Measurements from ENCODE around the gene NFKB1.

Gene NFKB1

DNA sequence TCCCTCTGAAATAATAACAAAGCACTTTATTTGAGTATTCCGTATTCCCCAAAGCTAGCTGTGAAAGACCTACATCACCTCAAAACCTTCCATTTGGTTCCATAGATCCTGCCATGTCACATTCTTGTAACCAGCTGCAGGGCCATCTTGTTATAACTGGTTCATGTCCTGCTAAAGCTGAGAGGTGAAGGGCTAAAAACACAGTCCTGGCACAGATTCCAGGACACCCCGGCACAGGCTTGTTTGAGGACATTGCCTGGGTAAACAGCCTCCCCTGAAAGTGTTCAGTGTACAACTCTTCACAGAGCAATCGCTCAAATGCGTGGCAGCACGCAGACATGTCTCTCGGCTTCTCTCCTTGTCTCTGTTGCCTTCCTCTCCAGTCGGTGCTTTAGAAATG, 130.5 kb downstream of the NFKB1 start:
- no peak for FAIRE-seq

DNA sequence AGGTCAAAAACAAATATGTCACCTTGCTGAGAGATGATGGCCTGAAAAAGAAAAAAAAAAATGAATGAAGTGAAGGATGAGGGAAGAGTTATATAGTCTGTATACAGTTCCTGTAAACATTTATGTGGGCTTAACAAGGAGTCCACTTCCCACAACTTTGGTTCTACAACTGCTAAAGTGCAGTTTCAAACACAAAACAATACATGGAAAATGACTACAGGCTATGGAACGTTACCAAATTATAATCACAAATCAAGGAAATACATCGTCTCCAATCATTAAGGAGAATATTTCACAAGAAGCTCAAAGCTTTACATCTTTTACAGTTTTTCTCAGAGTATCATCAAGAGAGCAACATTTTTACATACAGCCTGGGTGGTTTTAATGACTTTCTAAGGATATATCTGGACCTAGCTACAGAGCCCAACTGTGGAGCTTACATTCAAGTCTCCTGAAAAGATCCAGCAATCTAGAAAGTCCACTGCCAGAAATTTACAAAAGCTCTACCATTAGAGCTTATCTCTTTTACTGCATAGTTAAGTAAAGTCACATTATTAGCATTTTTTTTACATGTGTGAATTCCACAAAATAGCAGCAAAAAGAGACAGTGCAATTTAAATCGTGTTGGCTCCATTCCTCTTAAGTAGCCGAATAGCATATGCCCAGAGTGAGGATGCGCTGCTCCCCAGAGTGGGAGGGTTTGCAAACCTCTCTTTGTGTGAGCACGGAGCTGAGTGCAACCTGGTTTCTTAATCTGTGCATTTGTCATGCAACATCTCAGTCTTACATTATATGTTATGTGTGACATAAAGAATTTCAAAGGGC, 131.3 kb downstream of the NFKB1 start:
- FAIRE-seq, result no peak

GRCh38 chr4:102633100-102633499, 131.9 kb downstream of the NFKB1 start:
- no peak for FAIRE-seq

- no peak for FAIRE-seq
Measured at GRCh38 chr4:102637391-102637790, 136.2 kb downstream of the NFKB1 start.

- no peak for FAIRE-seq
Measured at GRCh38 chr4:102638621-102639020, 137.5 kb downstream of the NFKB1 start.

- FAIRE-seq, result no peak
Measured at GRCh38 chr4:102639598-102639997, 138.4 kb downstream of the NFKB1 start.

DNA sequence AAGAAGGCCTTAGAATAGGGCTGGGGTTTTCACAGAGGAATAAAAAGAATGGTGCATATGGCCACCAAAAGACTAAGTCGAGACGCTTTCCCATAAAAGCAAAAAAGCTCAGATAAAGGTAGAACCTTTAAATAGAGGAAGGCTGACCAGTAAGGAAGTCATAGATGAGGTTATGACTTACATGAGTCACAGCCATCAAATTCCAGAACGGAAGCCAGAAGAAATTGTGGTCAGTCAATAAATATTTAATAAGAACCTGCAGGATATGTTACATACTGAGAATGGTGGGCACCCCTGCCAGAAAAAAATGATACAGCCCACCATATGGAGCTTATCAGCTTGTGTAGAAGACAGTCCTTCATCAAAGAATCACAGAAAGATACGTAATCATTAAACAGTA, 139.5 kb downstream of the NFKB1 start:
- FAIRE-seq, result no peak

DNA sequence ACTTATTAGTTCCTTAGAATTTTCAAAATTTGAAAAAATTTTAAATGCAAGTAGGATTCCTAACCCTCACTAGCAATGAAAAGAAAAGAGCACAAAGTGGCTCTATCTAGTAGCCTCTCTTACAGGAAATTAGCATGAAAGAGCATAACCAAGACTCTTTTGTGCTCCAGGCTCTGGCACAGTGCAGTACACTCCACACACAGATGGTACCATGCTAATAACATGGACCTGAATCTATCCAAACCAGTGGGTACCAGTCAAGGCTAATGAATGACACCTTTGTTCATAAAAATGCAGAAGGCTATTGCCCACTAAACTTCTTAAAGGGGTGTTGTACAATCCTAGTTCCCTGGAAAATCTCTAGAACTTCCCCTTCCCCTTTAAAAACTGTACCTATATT, 140.6 kb downstream of the NFKB1 start:
- no peak for FAIRE-seq

DNA sequence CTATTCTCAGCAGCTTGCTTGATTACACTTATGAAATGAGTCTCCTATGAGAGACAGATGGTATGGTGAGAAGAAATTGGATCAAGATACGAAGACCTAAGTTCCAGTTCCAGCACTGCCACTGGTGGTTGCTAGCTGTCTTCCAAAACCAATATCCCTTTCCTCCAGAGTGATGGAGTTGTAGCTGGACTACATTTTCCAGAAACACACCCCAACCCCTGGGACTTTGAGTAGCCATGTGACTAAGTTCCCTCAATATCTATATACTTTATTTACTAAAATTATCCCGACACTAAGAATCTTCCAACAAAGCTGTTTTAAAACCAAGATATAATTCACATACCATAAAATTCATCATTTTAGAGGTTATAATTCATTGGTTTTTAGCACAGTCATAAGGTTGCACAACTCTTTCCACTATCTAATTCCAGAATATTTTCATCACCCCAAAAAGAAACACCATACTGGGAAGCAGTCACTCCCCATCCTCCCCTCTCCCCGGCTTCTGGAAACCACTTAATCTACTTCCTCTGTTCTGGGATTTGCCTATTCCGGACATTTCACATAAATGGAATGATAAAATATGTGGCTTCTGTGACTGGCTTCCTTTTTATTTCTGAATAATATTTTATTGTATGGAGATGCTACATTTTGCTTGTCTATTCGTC, 141.6 kb downstream of the NFKB1 start:
- no peak for FAIRE-seq

DNA sequence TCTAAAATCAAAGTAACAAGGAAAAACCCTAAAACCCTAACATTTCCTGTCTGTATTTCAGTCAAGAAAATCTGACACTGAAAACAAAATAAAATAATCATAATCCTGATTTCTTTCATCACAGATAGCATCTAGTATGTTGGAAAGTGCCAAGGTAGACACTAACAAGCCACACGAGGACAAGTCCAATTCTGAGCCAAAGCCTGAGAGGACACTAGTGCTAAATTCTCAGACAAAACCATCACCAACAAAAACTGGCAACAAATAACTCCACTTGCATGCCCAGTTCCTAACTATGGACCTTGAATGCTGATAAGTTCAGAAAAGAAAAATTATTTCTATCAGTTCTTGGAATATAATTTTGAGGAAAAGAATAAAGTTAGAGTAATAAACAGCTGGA, 146.0 kb downstream of the NFKB1 start:
- no peak for FAIRE-seq

- FAIRE-seq, result no peak
Measured at GRCh38 chr4:102657206-102657605, 156.0 kb downstream of the NFKB1 start.

DNA sequence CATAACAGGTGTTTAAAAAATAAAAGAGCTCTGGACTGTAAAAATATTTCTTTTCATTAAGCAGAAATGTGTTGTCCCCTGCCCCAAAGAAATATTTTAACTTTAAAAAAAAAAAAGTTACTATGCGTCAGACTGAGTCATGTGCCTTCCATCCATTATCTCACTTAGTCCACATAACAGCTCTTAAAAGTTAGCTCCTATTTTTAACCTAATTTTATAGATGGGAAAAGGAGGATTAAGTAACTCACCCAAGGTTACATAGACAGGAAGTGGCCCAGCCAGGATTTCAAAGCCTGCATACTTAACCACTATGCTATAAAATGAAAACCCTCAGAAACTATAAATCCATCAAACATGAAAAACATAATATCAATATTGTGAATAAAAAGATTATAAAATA, 161.9 kb downstream of the NFKB1 start:
- FAIRE-seq, result no peak

DNA sequence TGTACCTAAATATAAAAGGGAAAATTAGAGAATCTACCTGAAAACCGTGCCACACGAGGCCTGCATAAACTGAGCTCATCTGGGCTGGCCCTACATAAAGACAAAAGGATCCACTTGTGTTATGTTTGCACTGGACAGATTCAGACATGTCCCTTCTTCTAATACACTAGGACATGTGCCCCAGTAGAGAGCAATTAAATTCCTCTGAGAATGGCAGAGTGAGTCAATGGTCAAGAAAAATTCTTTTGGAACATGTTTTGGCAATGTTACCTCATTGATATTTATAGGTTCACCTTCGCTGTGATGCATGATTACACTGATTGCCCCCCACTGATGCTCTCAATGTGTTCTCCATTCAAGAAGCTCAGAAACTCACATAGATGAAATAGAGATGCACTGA, 164.4 kb downstream of the NFKB1 start:
- FAIRE-seq, result no peak

Data from G401.6 (cell line).